Psoas muscle (tissue), 8 donors: Measurements from ENCODE around the gene SFT2D3. TPM values are rescaled to one million over a fixed set of nuclear protein-coding genes. Genes with fewer than 3 reads are reported as not detected.

Source experiments
- ATAC-seq, 4 donors: fragments of 200-7000 bp; cut with Tn5 transposase; one replicate each; pipeline ENCODE4 v1.9.1; 2020; ENCODE audit warnings: moderate library complexity in 3 of 4, mild to moderate bottlenecking in 2 of 4
- DNase-seq, 2 donors: peaks; one replicate each; pipeline ENCODE4 v3.0.0-alpha.2; 2020
- H3K27ac ChIP-seq: fragments of 200-600 bp; one replicate; pipeline ENCODE4 v1.8.0; 2022
- H3K27me3 ChIP-seq, 3 donors: fragments of 200-600 bp in 1 of 3; one replicate each; pipeline versions ENCODE4 v1.6.1 to v1.8.0; 2013 to 2022; ENCODE audit warnings: low read length in 2 of 3, mild to moderate bottlenecking in 2 of 3, moderate library complexity in 1 of 3; ENCODE audit not compliant: insufficient read depth in 3 of 3
- H3K36me3 ChIP-seq, 2 donors: fragments of 200-600 bp in 1 of 2; one replicate each; pipeline versions ENCODE4 v1.6.1 to v1.8.0; 2013 to 2022; ENCODE audit warnings: low read depth in 1 of 2, mild to moderate bottlenecking in 1 of 2, moderate library complexity in 1 of 2; ENCODE audit not compliant: insufficient read depth in 1 of 2
- H3K4me1 ChIP-seq: fragments of 200-600 bp; one replicate; pipeline ENCODE4 v1.8.0; 2022
- H3K4me3 ChIP-seq: fragments of 200-600 bp; one replicate; pipeline ENCODE4 v1.8.0; 2022; ENCODE audit warnings: mild to moderate bottlenecking
- H3K9me3 ChIP-seq: fragments of 200-600 bp; one replicate; pipeline ENCODE4 v1.8.0; 2022
- WGBS, 3 donors: extraction: QIAGEN DNeasy Blood & Tissue Kit; methylation state at CpG; one replicate each; pipeline versions ENCODE4 v1.1.6 to v1.1.7; 2013; 5-methylcytosine and 5-hydroxymethylcytosine counted together
- intact Hi-C, 2 donors: fragments of 100-400 bp; cut with DNase I; formaldehyde crosslinking; loops; one replicate each; pipeline versions ENCODE4 v1.11.0 to v1.14.2; 2022
- polyA plus RNA-seq, 3 donors: library from polyadenylated mRNA; stranded (reverse); fragments of 200-250 nt; gene quantifications; one replicate each; pipeline ENCODE4 v1.2.3, GENCODE V29; 2013
- total RNA-seq, 4 donors: library from RNA; stranded (reverse); fragmentation: NEBNext Ultra II Directional in 2 of 4; extraction: Animal tissue kit (Norgen Biotek cat#: 25700) in 2 of 4; gene quantifications; one replicate each; pipeline versions ENCODE4 v1.2.1 to v1.2.4, GENCODE V29; 2021 to 2023
- TF ChIP-seq, protein P1 (sequence below): fragments of 200-600 bp; IDR thresholded peaks from one replicate; pipeline ENCODE4 v1.8.0; 2022; ENCODE audit warnings: antibody characterized with exemption
- donor health status: healthy with polysubstance abuse.
- donor health status: DM: no; HTN: no; CAD: no; lungs with moderate emphysema.
- donor health status: Bipolar disorder and iron deficiency.
- donor health status: healthy.
- donor health status: DM: yes; HTN: yes; CAD: no.
- donor health status: DM: no; HTN: no; CAD: no.
- donor health status: DM: no; HTN: no; CAD: no.
- donor health status: DM: yes; HTN: yes; CAD: no.

SFT2D3 gene
- total and polyA plus RNA-seq, 7 donors, result 1.5 to 4.1 (median 2.2) TPM

DNA sequence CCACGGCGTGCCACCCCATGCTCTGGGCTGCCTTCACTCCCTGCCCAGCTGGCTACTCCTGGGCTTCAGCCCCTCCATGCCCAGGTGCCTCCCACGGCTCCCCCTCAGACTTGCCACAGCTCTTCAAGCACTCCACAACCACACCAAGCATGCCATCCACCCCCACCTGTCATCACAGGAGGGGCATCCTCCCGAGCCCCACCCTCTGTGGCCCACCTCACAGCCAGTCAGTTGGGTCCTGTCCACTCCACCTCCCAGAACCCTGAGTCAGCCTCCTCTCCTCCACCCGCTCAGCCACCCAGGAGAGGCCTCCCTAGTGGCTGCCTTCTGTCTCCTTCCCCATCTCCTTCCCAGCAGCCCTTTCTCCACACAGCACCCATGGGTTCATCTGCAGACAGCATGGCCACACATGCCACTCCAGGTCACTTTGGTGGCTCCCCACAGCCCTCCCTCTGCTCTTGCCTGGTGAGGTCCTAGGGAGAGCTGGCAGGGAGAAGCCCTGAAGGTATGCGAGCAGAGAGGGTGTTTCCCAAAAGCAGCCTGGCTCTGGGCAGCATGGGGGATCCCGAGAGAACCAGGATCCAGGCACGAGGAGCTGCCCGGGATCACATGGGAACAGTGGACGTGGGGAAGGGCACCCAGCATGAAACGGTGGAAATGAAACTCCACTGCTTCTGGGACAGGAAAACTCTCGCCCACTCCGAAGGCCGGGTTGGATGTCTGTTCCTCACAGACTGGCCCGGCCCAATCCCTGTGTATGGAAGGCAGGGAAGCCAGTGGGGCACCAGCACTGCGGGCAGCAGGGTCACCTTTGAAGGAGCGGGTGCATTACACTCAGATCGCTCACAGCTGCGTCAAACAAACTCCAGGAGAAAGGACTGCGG, 28.7 kb upstream of the SFT2D3 start:
- peak in 1 of 2 donors; percentile 50 for DNase-seq
- H3K4me3 ChIP-seq, result peak overlapping the region; percentile 76
- ATAC-seq, result peak in 1 of 4 donors; percentile 1
- H3K27me3 ChIP-seq, result peaks cover 0 to 12% (median 7%) of the 10 kb centered on the region in 3 donors
- TF ChIP-seq, protein P1, sequence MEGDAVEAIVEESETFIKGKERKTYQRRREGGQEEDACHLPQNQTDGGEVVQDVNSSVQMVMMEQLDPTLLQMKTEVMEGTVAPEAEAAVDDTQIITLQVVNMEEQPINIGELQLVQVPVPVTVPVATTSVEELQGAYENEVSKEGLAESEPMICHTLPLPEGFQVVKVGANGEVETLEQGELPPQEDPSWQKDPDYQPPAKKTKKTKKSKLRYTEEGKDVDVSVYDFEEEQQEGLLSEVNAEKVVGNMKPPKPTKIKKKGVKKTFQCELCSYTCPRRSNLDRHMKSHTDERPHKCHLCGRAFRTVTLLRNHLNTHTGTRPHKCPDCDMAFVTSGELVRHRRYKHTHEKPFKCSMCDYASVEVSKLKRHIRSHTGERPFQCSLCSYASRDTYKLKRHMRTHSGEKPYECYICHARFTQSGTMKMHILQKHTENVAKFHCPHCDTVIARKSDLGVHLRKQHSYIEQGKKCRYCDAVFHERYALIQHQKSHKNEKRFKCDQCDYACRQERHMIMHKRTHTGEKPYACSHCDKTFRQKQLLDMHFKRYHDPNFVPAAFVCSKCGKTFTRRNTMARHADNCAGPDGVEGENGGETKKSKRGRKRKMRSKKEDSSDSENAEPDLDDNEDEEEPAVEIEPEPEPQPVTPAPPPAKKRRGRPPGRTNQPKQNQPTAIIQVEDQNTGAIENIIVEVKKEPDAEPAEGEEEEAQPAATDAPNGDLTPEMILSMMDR, result no peak
- H3K4me1 ChIP-seq, result peaks cover 3% of the 10 kb centered on the region
- 63 to 78% (median 70%) methylated on average over 20 of the region's 20 CpGs for WGBS, 3 donors
- intact Hi-C loops, result no loop called here
- no peaks in the 10 kb centered on the region for H3K36me3 ChIP-seq
- H3K9me3 ChIP-seq, result no peaks in the 10 kb centered on the region
- peak overlapping the region; percentile 30 for H3K27ac ChIP-seq

DNA sequence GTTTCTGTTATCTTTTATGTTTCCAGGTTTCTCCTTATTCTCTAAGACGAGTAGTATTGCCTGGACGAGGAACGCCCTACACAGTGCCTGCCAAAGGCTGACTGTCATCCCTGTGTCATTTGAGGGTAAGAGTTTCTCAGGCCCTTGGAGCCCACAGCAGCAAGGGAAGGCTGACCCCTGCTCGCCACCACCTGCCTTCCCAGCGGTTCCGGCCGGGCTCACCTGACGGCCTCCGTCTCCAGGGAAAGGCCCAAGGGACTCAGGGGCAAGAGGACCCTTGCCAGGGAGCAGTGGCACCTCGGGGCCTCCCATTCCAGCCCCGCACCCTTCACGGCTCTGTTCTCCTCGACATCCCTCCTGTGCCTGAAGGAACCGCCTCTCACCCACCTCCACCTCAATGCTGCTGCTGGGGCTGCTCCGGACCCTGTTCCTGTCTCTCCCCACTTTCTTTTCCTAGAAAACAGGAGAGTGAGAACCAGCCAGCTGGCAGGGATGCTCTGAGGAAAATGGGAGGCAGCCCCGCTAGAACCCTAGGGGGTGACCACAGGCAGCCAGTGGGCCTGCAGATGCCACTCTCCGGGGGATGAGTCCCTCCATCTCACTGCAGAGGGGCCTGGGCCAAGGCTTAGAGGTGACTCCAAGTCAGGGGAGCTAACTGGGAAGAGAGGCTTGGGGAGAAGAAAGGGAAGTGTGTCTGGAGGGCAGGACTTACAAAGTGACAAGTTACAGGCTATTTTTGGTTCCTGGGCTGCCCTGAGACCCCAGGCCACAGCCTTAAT, 27.8 kb upstream of the SFT2D3 start:
- DNase-seq (peak in 1 of 2 donors; percentile 60), ATAC-seq (no peak)
- Histone ChIP-seq H3K27me3 (peaks cover 0 to 12% (median 7%) of the 10 kb centered on the region in 3 donors), H3K4me3 (peak overlapping the region; percentile 76), H3K9me3 (no peaks in the 10 kb centered on the region), H3K27ac (peak overlapping the region; percentile 49), H3K4me1 (peaks cover 3% of the 10 kb centered on the region), H3K36me3 (no peaks in the 10 kb centered on the region)
- WGBS, 3 donors, result 65 to 75% (median 71%) methylated on average over 17 of the region's 17 CpGs
- intact Hi-C loops, result no loop called here
- TF ChIP-seq, protein P1, result no peak

DNA sequence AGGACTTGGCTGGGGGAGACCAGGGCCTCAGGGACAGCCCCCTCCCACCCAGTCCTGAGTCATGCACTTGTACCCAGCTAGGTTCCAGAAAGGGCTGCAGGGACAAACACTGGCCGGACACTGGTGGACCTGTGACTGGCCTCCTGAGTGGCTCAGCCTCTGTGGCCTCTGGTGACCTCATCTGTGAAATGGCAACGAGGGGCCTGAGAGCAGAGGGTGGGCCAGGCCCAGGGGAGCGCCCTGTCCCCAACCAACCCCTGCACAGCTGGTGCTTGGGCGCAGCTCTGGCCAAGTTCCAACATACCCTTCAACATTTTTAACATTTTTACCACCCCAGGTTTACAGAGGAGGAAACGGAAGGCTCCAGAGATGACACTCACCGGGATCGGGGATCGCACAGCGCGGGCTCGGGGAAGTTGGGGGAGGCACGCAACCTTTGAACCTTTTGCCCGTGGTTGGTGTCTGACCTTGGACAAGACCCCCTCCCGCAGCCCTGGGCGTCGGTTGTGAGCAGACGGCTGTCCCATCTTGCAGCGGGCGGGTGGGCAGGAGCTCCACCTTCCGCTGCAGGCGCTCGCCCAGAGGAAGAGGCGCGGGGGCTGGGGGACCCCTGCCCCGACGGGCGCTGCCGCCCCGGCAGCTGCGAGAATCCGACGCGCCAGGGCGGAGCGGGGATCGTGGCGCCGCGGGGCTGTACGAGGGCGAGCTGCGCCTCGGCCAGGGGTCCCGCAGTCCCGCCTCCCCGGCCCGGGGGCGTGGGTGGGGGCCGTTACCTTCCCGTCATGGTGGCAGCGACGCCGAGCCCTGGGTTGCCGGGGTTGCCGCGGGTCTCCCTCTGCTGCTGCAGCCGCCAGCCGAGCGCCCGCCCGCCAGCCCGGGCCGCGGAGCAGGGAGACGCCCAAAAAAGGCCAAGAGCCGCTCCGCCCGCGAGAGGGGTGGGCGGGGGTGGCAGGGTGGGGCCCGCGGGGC, 26.8 kb upstream of the SFT2D3 start:
- no peaks in the 10 kb centered on the region for H3K9me3 ChIP-seq
- ATAC-seq, result peak; percentile 29 to 64 (median 47)
- H3K36me3 ChIP-seq, result no peaks in the 10 kb centered on the region
- 7 to 14% (median 14%) methylated on average over 50 to 72 of the region's 72 CpGs for WGBS, 3 donors
- H3K4me3 ChIP-seq, result peak overlapping the region; percentile 76
- TF ChIP-seq, protein P1, result no peak
- DNase-seq, result peak; percentile 48 to 65
- H3K27ac ChIP-seq, result peak overlapping the region; percentile 49
- H3K4me1 ChIP-seq, result peaks cover 3% of the 10 kb centered on the region
- H3K27me3 ChIP-seq, result peaks cover 0 to 12% (median 7%) of the 10 kb centered on the region in 3 donors
- intact Hi-C loops, result no loop called here
